ENCODE results near the gene C20orf202. TPM values are rescaled to one million over a fixed set of nuclear protein-coding genes. Genes with fewer than 3 reads are reported as not detected.
A peak's percentile ranks its signal among the peaks of the same experiment; 100 is the strongest.
"Not testable (repeated sequence)": the region's sequence is repeated elsewhere in the genome, so short reads cannot be mapped to it uniquely, and the experiment has no call there.

Gene C20orf202
- total RNA-seq, 1 donor from 2014 or later, result 0.14 TPM

- peak; percentile 85 for DNase-seq (ENCODE audit: missing footprints)
- intact Hi-C loops (cut with DNase I), result no loop called here
- peak; percentile 93 for ATAC-seq
Observed at GRCh38 chr20:1225783-1226654, 22.8 kb downstream of the C20orf202 start, which contains the start of gene RAD21L1. TSS of gene RAD21L1 (plus strand) at chr20:1226044. CDS start at chr20:1228454, 2,410 bp downstream.

- ATAC-seq (no peak), DNase-seq (ENCODE audit: missing footprints) (no peak)
- intact Hi-C loops (cut with DNase I), result no loop called here
Observed at GRCh38 chr20:1229541-1229940, 26.3 kb downstream of the C20orf202 start.

DNA sequence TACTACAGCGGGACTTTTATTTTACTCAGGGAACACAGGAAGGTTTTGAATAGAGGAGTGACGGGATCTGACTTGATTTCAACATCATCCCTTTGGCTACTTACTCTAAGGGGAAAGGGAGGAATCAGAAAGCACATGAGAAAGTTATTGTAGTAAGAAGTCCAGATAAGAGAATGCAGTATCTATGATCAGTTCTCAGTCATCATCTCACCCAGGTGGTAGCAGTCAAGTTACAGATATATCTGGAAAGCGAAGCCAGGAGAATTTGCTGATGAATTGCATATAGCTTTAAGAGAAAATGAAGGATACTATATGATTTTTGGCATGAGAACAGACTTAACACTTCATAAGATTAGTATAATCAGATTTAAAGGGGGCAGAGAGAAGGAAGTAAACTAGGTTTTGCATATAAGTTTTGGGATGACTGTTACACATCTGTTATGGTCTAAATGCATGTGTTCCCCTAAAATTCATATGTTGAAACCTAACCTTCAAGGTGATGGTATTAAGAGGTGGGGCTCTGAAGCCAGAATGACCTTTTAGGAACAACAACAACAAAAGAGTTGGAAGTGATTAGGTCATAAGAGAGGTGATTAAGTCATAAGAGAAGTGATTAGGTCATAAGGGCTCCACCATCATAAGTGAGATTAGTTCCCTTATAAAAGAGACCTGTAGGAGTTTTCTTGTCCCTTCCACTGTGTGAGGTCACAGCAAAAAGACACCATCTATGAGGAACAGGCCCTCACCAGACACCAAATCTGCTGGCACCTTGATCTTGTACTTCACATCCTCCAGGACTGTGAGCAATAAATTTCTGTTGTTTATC is 29.2 kb downstream of the C20orf202 start:
- ATAC-seq (no peak), DNase-seq (ENCODE audit: missing footprints) (no peak)
- intact Hi-C loops (cut with DNase I), result no loop called here

DNA sequence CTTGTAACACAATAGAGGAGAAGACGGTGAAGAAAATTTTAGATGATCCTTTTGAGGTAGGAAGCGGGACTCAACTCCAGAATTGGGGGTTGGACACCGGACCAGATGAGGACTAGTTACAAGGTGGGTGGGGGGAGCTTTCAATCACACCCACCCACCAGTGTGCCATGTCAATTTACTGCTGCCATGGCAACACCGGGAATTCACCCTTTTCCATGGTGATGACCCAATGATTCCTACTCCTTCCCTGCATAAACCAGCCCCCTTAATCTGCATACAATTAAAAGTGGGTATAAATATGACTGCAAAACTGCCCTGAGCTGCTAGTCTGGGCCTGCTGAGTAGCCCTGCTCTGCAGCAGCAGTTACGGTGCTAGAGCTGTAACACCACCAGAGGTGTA is 37.3 kb downstream of the C20orf202 start:
- ATAC-seq (no peak), DNase-seq (ENCODE audit: missing footprints) (no peak)
- intact Hi-C loops (cut with DNase I), result no loop called here

GRCh38 chr20:1241456-1241855 is 38.2 kb downstream of the C20orf202 start:
- no peak for ATAC-seq
- no peak for DNase-seq (ENCODE audit: missing footprints)
- intact Hi-C loops (cut with DNase I), result no loop called here

GRCh38 chr20:1242099-1242498 is 38.8 kb downstream of the C20orf202 start:
- ATAC-seq (no peak), DNase-seq (ENCODE audit: missing footprints) (no peak)
- intact Hi-C loops (cut with DNase I), result no loop called here

DNA sequence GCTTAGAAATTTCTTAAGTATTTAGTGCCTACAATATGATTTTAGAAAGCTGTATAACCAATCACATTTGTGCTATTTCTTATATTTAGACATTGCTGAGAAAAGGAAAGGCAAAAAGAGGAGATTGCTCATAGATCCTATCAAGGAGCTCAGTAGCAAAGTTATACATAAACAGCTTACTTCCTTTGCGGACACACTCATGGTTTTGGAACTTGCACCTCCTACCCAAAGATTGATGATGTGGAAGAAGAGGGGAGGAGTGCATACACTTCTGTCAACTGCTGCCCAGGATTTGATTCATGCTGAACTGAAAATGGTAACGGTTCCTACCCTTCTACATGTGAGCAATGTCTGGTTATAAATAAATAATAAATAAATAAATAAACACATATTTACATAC is 39.3 kb downstream of the C20orf202 start:
- intact Hi-C loops (cut with DNase I), result no loop called here
- DNase-seq (ENCODE audit: missing footprints), result no peak
- no peak for ATAC-seq

DNA sequence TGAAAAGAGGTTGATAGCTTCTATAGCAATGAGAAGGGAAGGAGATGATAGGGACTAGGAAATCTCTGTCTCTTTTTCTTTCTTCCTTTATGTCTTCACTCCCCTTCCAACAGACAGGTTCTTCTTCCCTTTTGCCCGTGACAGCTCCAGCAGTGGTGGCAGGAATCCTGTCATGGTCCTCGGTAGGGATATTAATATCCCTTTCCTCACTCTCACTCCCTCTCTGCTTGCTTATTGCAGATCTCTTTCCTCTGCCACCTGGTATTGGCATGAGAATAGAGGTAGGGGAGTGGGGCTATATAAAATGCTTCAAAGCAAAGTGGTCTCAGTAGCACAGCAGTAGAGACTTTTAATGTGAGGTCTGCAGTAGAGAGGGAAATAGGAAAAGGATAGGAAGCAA is 42.3 kb downstream of the C20orf202 start:
- ATAC-seq (no peak), DNase-seq (ENCODE audit: missing footprints) (no peak)
- intact Hi-C loops (cut with DNase I), result no loop called here

DNA sequence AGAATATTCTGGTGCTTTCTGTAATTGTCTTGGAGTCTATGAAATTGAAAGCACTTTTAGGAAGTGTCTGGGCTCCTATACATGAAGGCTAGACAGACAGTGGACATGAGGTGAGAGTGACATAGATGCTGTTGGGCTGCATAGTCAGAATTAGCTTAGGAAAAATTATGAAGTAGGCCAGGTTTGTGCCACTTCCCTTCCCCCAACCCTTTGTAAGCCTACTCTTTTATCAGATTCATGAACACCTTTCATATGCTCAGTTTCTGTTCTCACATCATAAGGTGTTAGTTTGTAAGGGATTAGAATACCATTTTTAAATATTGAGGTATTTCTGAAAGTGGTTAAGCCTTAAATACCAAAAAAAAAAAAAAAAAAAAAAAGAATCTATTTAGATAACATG is 44.4 kb downstream of the C20orf202 start:
- intact Hi-C loops (cut with DNase I), result no loop called here
- no peak for ATAC-seq
- no peak for DNase-seq (ENCODE audit: missing footprints)

DNA sequence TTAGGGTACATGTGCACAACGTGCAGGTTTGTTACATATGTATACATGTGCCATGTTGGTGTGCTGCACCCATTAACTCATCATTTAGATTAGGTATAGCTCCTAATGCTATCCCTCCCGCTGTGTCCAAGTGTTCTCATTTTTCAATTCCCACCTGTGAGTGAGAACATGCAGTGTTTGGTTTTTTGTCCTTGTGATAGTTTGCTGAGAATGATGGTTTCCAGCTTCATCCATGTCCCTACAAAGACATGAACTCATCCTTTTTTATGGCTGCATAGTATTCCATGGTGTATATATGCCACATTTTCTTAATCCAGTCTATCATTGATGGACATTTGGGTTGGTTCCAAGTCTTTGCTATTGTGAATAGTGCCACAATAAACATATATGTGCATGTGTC is 47.0 kb downstream of the C20orf202 start:
- intact Hi-C loops (cut with DNase I); DNase-seq (ENCODE audit: missing footprints); ATAC-seq: not testable (repeated sequence)

DNA sequence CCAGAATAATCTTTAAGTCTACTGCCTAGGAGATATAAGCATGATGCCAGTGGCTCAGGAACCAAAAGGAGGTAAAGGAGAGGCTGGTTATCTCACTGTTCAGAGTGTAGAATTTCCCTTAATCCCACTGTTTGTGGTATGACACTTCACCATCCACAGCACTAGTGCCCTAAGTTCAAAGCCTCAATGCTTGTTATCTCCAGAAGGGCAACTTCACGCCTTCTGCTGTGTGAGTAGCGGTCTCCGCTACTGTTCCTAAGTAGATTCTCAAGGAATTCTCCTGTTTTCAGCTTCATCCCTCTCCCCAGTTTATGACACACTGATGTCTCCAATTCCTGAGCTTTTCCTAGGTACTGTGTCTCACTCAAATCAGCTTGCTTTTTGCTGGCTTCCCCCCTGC is 49.2 kb downstream of the C20orf202 start:
- no peak for DNase-seq (ENCODE audit: missing footprints)
- ATAC-seq, result no peak
- intact Hi-C loops (cut with DNase I), result no loop called here

DNA sequence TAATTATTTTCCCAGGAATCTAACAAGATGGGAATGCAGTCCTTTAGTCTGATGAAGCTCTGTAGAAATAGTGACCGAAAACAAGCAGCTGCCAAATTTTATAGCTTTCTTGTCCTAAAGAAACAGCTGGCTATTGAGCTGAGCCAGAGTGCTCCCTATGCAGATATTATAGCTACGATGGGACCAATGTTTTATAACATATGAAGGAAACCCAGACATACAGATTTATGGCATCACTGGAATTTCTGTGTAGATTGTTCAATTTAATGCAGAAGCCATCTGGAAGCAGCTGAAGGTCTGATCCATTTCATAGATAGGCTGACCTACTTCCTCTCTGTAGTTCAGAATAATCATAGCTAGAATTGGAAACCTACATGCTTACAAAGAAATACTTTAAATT is 51.0 kb downstream of the C20orf202 start:
- DNase-seq (ENCODE audit: missing footprints) (no peak), ATAC-seq (no peak)
- intact Hi-C loops (cut with DNase I), result no loop called here

- DNase-seq (ENCODE audit: missing footprints) (no peak), ATAC-seq (no peak)
- intact Hi-C loops (cut with DNase I), result no loop called here
Observed at GRCh38 chr20:1255675-1256074, 52.4 kb downstream of the C20orf202 start.

Other genes starting within 250 kb of the C20orf202 start
- not detected for gene RSPO4, start 201.1 kb upstream of the C20orf202 start, total RNA-seq
- gene PSMF1, start 84.9 kb upstream of the C20orf202 start, total RNA-seq, result 132 TPM
- 2.9 TPM for gene TMEM74B, start 18.5 kb upstream of the C20orf202 start, total RNA-seq
- not detected for gene RAD21L1, start 22.6 kb downstream of the C20orf202 start, total RNA-seq
- 8.5 TPM for gene SNPH, start 62.8 kb downstream of the C20orf202 start, total RNA-seq
- 1.2 TPM for gene SDCBP2, start 125.7 kb downstream of the C20orf202 start, total RNA-seq
- 143 TPM for gene FKBP1A, start 189.6 kb downstream of the C20orf202 start, total RNA-seq

Measured in Right ventricle myocardium inferior (tissue), 1 donor.